Mucosa of descending colon (tissue), 3 donors: ENCODE results near the gene MEPCE. TPM values are rescaled to one million over a fixed set of nuclear protein-coding genes. Genes with fewer than 3 reads are reported as not detected.

Source experiments
- ATAC-seq: fragments of 200-7000 bp; cut with Tn5 transposase; one replicate; pipeline ENCODE4 v1.9.1; 2020; ENCODE audit warnings: mild to moderate bottlenecking, moderate library complexity
- DNase-seq, 3 donors: peaks; one replicate each; pipeline ENCODE4 v3.0.0-alpha.2; 2020
- H3K36me3 ChIP-seq: fragments of 200-600 bp; one replicate; pipeline ENCODE4 v1.8.0; 2021; ENCODE audit warnings: low read depth, mild to moderate bottlenecking
- H3K4me1 ChIP-seq: fragments of 200-600 bp; one replicate; pipeline ENCODE4 v1.8.0; 2021; ENCODE audit warnings: low read depth, mild to moderate bottlenecking
- H3K4me3 ChIP-seq: fragments of 200-600 bp; one replicate; pipeline ENCODE4 v1.8.0; 2021; ENCODE audit warnings: mild to moderate bottlenecking
- H3K9me3 ChIP-seq: fragments of 200-600 bp; one replicate; pipeline ENCODE4 v1.8.0; 2021; ENCODE audit warnings: mild to moderate bottlenecking
- intact Hi-C, 2 donors: fragments of 100-400 bp; cut with DNase I in 1 of 2; cut with micrococcal nuclease in 1 of 2; formaldehyde crosslinking; loops; one replicate each; pipeline versions ENCODE4 v1.11.0 to v1.11.1; 2022; cut with DNase I, micrococcal nuclease
- total RNA-seq, 3 donors: library from RNA; stranded (reverse); fragmentation: NEBNext Ultra II Directional in 2 of 3; extraction: Animal tissue kit (Norgen Biotek cat#: 25700) in 2 of 3; gene quantifications; one replicate each; pipeline versions ENCODE4 v1.2.1 to v1.2.4, GENCODE V29; 2021 to 2023
- TF ChIP-seq, protein P1 (sequence below): fragments of 200-600 bp; IDR thresholded peaks from one replicate; pipeline ENCODE4 v1.8.0; 2022; ENCODE audit warnings: antibody characterized with exemption, mild to moderate bottlenecking
- donor health status: DM: no; HTN: no; CAD: no; lungs with moderate emphysema.
- donor health status: DM: no; HTN: no; CAD: no.
- donor health status: DM: no; HTN: yes; CAD: no.

MEPCE gene
- total RNA-seq, 3 donors from 2014 or later = 29.3 to 46.8 (median 35.2) TPM

DNA sequence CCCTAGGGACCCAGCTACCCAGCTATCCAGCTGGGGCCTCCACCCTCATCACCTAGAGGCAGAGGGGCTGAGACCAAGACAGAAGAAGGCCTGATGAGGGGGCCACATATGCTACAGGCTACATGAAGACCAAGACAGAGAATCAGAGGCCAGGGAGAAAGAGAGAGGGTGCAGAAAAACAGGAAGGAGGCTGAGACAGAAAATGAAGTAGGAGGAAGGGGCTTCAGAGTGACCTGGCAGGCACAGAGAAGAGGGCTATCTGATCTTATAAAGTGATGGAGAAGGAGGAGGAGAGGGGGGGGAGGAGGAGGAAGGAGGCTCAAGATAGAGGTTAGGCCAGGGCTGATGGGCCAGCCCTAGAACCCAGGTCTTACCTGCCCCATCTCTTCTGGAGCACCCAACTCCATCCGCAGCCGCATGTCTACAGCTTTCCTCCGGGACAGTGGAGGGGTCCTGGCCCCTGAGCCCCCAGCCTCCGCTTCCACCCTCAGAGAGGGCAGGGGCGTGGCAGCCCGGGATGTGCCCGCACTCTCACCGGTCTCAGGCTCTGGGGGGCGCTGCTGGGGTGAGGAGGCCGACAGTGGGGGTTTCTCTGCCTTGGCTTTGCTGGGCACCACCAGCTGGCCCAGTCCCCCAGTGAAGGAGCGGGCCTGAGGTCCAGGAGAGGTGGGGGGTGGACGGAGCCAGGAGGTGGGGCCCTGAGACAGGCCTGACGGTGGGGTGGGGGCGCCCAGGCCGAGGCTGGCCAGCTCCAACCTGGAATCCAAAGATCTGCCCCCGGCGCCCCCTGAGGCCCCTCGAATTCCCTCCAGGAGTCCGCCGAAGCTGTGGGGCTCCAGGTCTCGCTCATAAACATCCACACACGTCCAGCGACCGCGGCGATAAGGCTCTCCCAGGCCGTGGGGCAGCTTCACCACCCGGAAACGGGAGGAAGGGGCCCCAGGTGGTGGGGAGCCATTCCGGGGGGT, 47.6 kb downstream of the MEPCE start:
- Histone ChIP-seq H3K4me1 (peaks cover 43% of the 10 kb centered on the region), H3K4me3 (peak overlapping the region; percentile 67), H3K9me3 (no peaks in the 10 kb centered on the region), H3K36me3 (peaks cover 3% of the 10 kb centered on the region)
- ATAC-seq (peak; percentile 6), DNase-seq (peak; percentile 55 to 78 (median 75))
- TF ChIP-seq, protein P1, sequence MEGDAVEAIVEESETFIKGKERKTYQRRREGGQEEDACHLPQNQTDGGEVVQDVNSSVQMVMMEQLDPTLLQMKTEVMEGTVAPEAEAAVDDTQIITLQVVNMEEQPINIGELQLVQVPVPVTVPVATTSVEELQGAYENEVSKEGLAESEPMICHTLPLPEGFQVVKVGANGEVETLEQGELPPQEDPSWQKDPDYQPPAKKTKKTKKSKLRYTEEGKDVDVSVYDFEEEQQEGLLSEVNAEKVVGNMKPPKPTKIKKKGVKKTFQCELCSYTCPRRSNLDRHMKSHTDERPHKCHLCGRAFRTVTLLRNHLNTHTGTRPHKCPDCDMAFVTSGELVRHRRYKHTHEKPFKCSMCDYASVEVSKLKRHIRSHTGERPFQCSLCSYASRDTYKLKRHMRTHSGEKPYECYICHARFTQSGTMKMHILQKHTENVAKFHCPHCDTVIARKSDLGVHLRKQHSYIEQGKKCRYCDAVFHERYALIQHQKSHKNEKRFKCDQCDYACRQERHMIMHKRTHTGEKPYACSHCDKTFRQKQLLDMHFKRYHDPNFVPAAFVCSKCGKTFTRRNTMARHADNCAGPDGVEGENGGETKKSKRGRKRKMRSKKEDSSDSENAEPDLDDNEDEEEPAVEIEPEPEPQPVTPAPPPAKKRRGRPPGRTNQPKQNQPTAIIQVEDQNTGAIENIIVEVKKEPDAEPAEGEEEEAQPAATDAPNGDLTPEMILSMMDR = no peak
- intact Hi-C loops = loop anchor here (10.0 kb wide), 2 partner anchors 78 to 208 kb away; no protein-coding TSS in a partner anchor

GRCh38 chr7:100477871-100478267, 48.2 kb downstream of the MEPCE start:
- Histone ChIP-seq H3K4me1 (peaks cover 42% of the 10 kb centered on the region), H3K4me3 (peak overlapping the region; percentile 67), H3K9me3 (no peaks in the 10 kb centered on the region), H3K36me3 (peaks cover 3% of the 10 kb centered on the region)
- intact Hi-C loops = loop anchor here (10.0 kb wide), 2 partner anchors 77 to 207 kb away; no protein-coding TSS in a partner anchor
- DNase-seq (peak in 2 of 3 donors; percentile 60 to 70), ATAC-seq (no peak)
- TF ChIP-seq, protein P1 = no peak

GRCh38 chr7:100478958-100479660, 49.5 kb downstream of the MEPCE start, which contains the start of gene TSC22D4:
Gene TSC22D4, minus strand, starts transcription at chr7:100479214. Its CDS starts 1,176 bp downstream, at chr7:100478038.
- H3K36me3 ChIP-seq = no peaks in the 10 kb centered on the region
- H3K4me1 ChIP-seq = peaks cover 40% of the 10 kb centered on the region
- TF ChIP-seq, protein P1 = no peak
- DNase-seq = peak; percentile 94 to 98 (median 97)
- intact Hi-C loops = loop anchor here (10.0 kb wide), 2 partner anchors 76 to 206 kb away; no protein-coding TSS in a partner anchor
- no peaks in the 10 kb centered on the region for H3K9me3 ChIP-seq
- H3K4me3 ChIP-seq = peak within 1 kb of the TSS; percentile 67
- ATAC-seq = peak; percentile 92

DNA sequence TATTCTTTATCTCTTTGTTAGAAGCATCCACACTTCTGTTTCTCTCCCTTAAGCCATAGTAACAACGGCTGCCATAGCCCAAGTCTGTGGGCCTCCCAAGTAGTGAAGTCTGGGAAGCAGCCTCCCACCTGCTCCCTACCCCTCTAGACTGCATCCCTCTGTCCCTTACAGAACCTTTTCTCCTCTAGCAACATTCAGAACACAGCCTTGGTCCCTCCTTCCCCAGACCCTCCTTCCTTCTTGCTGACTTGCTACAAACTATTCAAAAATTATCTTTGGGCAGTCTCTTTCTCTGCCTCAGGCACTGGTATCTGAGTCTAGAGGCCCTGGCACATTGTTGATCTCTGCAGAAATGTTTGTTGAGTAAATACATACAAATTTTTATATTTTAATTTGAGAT, 51.8 kb downstream of the MEPCE start:
- Histone ChIP-seq H3K36me3 (no peaks in the 10 kb centered on the region), H3K4me1 (peaks cover 29% of the 10 kb centered on the region), H3K9me3 (no peaks in the 10 kb centered on the region), H3K4me3 (no peak overlapping the region)
- intact Hi-C loops = no loop called here
- ATAC-seq (no peak), DNase-seq (no peak)
- TF ChIP-seq, protein P1 = no peak

GRCh38 chr7:100482728-100483089, 53.1 kb downstream of the MEPCE start:
- ATAC-seq (no peak), DNase-seq (no peak)
- intact Hi-C loops = no loop called here
- Histone ChIP-seq H3K9me3 (no peaks in the 10 kb centered on the region), H3K4me3 (no peak overlapping the region), H3K4me1 (peaks cover 17% of the 10 kb centered on the region), H3K36me3 (no peaks in the 10 kb centered on the region)
- TF ChIP-seq, protein P1 = no peak
